ENCODE measurements around the gene JAK2. TPM values are rescaled to one million over a fixed set of nuclear protein-coding genes. Genes with fewer than 3 reads are reported as not detected.
"Not testable (repeated sequence)": the region's sequence is repeated elsewhere in the genome, so short reads cannot be mapped to it uniquely, and the experiment has no call there.

Gene JAK2
- total and polyA plus RNA-seq, 2 donors from 2014 or later = 4.5 to 23.3 TPM

DNA sequence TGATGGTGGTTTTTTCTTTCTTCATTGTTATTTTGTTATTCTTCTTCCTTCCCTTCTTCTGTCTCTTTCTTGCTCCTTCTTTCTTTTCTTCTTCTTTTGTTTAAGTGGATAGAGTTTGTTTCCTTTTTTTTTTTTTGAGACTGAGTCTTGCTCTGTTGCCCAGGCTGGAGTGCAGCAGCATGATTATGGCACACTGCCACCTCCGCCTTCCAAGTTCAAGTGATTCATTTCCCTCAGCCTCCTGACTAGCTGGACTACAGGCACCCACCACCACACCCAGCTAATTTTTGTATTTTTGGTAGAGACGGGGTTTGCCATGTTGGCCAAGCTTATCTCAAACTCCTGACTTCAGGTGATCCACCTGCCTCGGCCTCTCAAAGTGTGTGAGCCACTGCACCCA, 40.3 kb downstream of the JAK2 start:
- H3K4me1 ChIP-seq (ENCODE audit: control insufficient read depth in 2 of 3, insufficient read depth in 2 of 3, low read depth in 1 of 3, low read length in 3 of 3) = no peaks in the 10 kb centered on the region
- H3K36me3 ChIP-seq (ENCODE audit: control insufficient read depth in 2 of 3, insufficient read depth in 3 of 3, low read length in 3 of 3) = peaks cover 0 to 11% (median 2%) of the 10 kb centered on the region in 3 donors
- no peaks in the 10 kb centered on the region for H3K9me3 ChIP-seq (ENCODE audit: control insufficient read depth in 2 of 3, insufficient read depth in 1 of 3, low read length in 3 of 3)
- no peak overlapping the region for H3K4me3 ChIP-seq (ENCODE audit: low read length in 3 of 3)
- TF ChIP-seq, protein P1, sequence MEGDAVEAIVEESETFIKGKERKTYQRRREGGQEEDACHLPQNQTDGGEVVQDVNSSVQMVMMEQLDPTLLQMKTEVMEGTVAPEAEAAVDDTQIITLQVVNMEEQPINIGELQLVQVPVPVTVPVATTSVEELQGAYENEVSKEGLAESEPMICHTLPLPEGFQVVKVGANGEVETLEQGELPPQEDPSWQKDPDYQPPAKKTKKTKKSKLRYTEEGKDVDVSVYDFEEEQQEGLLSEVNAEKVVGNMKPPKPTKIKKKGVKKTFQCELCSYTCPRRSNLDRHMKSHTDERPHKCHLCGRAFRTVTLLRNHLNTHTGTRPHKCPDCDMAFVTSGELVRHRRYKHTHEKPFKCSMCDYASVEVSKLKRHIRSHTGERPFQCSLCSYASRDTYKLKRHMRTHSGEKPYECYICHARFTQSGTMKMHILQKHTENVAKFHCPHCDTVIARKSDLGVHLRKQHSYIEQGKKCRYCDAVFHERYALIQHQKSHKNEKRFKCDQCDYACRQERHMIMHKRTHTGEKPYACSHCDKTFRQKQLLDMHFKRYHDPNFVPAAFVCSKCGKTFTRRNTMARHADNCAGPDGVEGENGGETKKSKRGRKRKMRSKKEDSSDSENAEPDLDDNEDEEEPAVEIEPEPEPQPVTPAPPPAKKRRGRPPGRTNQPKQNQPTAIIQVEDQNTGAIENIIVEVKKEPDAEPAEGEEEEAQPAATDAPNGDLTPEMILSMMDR (IDR thresholded peaks at IDR 0.05; ENCODE audit: borderline replicate concordance, extremely low read depth, insufficient read depth) = no peak
- H3K9ac ChIP-seq (ENCODE audit: low read length in 3 of 3) = no peak overlapping the region
- no peak overlapping the region for H3K27ac ChIP-seq (ENCODE audit: low read depth in 2 of 2, low read length in 2 of 2)
- no peaks in the 10 kb centered on the region for H3K27me3 ChIP-seq (ENCODE audit: control insufficient read depth, insufficient read depth, low read length)
- no peak for DNase-seq
- no peak for FAIRE-seq
- intact Hi-C loops (cut with DNase I) = no loop called here

DNA sequence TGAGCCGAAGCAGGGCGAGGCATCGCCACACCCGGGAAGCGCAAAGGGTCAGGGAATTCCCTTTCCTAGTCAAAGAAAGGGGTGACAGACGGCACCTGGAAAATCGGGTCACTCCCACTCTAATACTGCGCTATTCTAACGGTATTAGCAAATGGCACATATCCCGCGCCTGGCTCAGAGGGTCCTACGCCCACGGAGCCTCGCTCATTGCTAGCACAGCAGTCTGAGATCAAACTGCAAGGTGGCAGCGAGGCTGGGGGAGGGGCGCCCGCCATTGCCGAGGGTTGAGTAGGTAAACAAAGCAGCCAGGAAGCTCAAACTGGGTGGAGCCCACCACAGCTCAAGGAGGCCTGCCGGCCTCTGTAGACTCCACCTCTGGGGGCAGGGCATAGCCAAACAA, 46.9 kb downstream of the JAK2 start:
- peak in 1 of 5 donors; percentile 45 for DNase-seq
- H3K4me3 ChIP-seq (ENCODE audit: low read length in 3 of 3); H3K9me3 ChIP-seq (ENCODE audit: control insufficient read depth in 2 of 3, insufficient read depth in 1 of 3, low read length in 3 of 3); H3K4me1 ChIP-seq (ENCODE audit: control insufficient read depth in 2 of 3, insufficient read depth in 2 of 3, low read depth in 1 of 3, low read length in 3 of 3); FAIRE-seq; intact Hi-C loops (cut with DNase I); H3K9ac ChIP-seq (ENCODE audit: low read length in 3 of 3); H3K27me3 ChIP-seq (ENCODE audit: control insufficient read depth, insufficient read depth, low read length); H3K27ac ChIP-seq (ENCODE audit: low read depth in 2 of 2, low read length in 2 of 2); H3K36me3 ChIP-seq (ENCODE audit: control insufficient read depth in 2 of 3, insufficient read depth in 3 of 3, low read length in 3 of 3): not testable (repeated sequence)

DNA sequence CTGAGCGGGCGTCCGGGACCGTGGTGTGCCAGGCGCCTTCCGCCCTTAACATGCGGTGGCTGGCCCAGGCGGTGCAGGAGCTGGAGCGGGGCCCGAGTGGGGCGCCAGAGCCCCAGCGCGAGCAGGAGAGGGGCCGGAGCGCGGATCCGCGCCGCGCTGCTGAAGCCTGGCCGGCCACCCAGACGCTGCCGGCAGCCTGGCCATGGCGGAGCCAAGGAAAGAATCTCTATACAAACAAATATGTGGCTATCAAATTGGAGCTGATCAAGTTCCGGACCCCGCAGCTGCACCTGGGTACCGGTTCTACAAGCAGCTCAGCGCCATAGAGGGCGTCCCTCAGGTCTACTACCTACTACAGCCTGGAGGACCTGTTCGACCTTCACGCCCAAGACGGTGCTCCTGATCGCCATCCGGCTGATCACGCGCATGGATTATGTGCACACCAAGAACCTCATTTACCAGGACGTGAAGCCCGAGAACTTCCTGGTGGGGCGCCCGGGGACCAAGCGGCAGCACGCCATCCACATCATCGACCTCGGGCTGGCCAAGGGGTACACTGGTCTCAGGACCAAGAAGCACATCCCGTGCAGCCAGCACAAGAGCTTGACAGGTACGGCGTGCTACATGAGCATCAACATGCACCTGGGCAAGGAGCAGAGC, 55.8 kb downstream of the JAK2 start:
- Histone ChIP-seq H3K27me3 (ENCODE audit: control insufficient read depth, insufficient read depth, low read length) (no peaks in the 10 kb centered on the region), H3K4me1 (ENCODE audit: control insufficient read depth in 2 of 3, insufficient read depth in 2 of 3, low read depth in 1 of 3, low read length in 3 of 3) (no peaks in the 10 kb centered on the region), H3K9ac (ENCODE audit: low read length in 3 of 3) (no peak overlapping the region), H3K36me3 (ENCODE audit: control insufficient read depth in 2 of 3, insufficient read depth in 3 of 3, low read length in 3 of 3) (peaks cover 0 to 12% (median 2%) of the 10 kb centered on the region in 3 donors), H3K9me3 (ENCODE audit: control insufficient read depth in 2 of 3, insufficient read depth in 1 of 3, low read length in 3 of 3) (peaks cover 0 to 6% (median 0%) of the 10 kb centered on the region in 3 donors), H3K27ac (ENCODE audit: low read depth in 2 of 2, low read length in 2 of 2) (no peak overlapping the region), H3K4me3 (ENCODE audit: low read length in 3 of 3) (no peak overlapping the region)
- FAIRE-seq = no peak
- peak in 1 of 5 donors; percentile 35 for DNase-seq
- intact Hi-C loops (cut with DNase I) = no loop called here
- TF ChIP-seq, protein P1 (IDR thresholded peaks at IDR 0.05; ENCODE audit: borderline replicate concordance, extremely low read depth, insufficient read depth) = no peak

DNA sequence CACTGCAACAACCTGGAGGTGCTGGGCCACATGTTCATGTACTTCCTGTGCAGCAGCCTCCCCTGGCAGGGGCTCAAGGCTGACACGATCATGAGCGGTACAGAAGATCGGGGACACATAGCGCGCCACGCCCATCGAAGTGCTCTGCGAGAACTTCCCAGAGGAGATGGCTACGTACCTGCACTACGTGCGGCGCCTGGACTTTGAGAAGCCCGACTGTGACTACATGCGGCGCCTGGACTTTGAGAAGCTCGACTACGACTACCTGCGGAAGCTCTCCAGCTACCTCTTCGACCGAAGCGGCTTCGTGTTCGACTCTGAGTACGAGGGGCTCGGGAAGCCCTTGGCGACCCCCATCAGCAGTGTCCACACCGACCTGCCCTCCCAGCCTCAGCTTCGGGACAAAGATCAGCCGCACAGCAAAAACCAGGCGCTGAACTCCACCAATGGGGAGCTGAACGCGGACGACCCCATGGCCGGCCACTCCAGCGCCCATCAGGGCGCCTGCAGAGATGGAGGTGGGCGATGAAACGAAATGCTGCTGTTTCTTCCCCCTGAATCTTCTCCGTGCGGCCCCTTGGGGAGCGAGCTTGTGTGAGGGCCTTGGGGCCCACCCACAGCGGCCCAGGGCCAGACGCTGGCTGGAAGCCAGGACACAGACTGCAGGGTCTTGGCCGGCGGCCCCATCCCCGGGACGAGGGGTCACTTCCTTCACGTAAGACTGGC, 56.5 kb downstream of the JAK2 start:
- intact Hi-C loops (cut with DNase I) = no loop called here
- Histone ChIP-seq H3K27ac (ENCODE audit: low read depth in 2 of 2, low read length in 2 of 2) (no peak overlapping the region), H3K4me3 (ENCODE audit: low read length in 3 of 3) (no peak overlapping the region), H3K27me3 (ENCODE audit: control insufficient read depth, insufficient read depth, low read length) (no peaks in the 10 kb centered on the region), H3K4me1 (ENCODE audit: control insufficient read depth in 2 of 3, insufficient read depth in 2 of 3, low read depth in 1 of 3, low read length in 3 of 3) (no peaks in the 10 kb centered on the region), H3K9ac (ENCODE audit: low read length in 3 of 3) (no peak overlapping the region), H3K9me3 (ENCODE audit: control insufficient read depth in 2 of 3, insufficient read depth in 1 of 3, low read length in 3 of 3) (peaks cover 0 to 6% (median 0%) of the 10 kb centered on the region in 3 donors), H3K36me3 (ENCODE audit: control insufficient read depth in 2 of 3, insufficient read depth in 3 of 3, low read length in 3 of 3) (peaks cover 0 to 12% (median 2%) of the 10 kb centered on the region in 3 donors)
- FAIRE-seq = no peak
- TF ChIP-seq, protein P1 (IDR thresholded peaks at IDR 0.05; ENCODE audit: borderline replicate concordance, extremely low read depth, insufficient read depth) = no peak
- peak in 1 of 5 donors; percentile 45 for DNase-seq
